HepG2 (cell line): Measurements from ENCODE around the gene GBX1. TPM values are rescaled to one million over a fixed set of nuclear protein-coding genes. Genes with fewer than 3 reads are reported as not detected.

Experiments
- ELF1 ChIP-seq: sonication (generic); formaldehyde crosslinking; IDR thresholded peaks from 2 replicates; pipeline ENCODE4 v1.4.0; 2020; ENCODE audit warnings: missing genetic modification reagents
- ERF ChIP-seq: IDR thresholded peaks from 2 replicates; pipeline ENCODE4 v1.6.1; 2018; ENCODE audit warnings: missing biosample characterization, missing genetic modification reagents
- GATAD1 ChIP-seq: IDR thresholded peaks from 2 replicates; pipeline ENCODE4 v1.6.1; 2016; ENCODE audit warnings: missing genetic modification reagents, missing compliant biosample characterization
- GATAD2A ChIP-seq: IDR thresholded peaks from 2 replicates; pipeline ENCODE4 v1.6.1; 2016
- HBP1 ChIP-seq: IDR thresholded peaks from 2 replicates; pipeline ENCODE4 v1.6.1; 2016; ENCODE audit warnings: low read depth, control low read depth
- KDM2A ChIP-seq: sonication (generic); formaldehyde crosslinking; IDR thresholded peaks from 2 replicates; pipeline ENCODE4 v1.4.0; 2020; ENCODE audit warnings: low read depth, missing genetic modification reagents, borderline replicate concordance
- KDM3A ChIP-seq: IDR thresholded peaks from 2 replicates; pipeline ENCODE4 v1.6.1; 2018; ENCODE audit warnings: low read depth, missing compliant biosample characterization
- MBNL3 ChIP-seq: fragments of 250-450 bp; sonication (Bioruptor Pico); conservative IDR thresholded peaks from 2 replicates; pipeline ENCODE4 v1.8.0; 2022; ENCODE audit warnings: mild to moderate bottlenecking, inconsistent platforms
- MED1 ChIP-seq: sonication (generic); formaldehyde crosslinking; IDR thresholded peaks from 2 replicates; pipeline ENCODE4 v1.4.0; 2020; ENCODE audit warnings: missing genetic modification reagents
- MEIS2 ChIP-seq: sonication (generic); formaldehyde crosslinking; IDR thresholded peaks from 2 replicates; pipeline ENCODE4 v1.9.0; 2021; ENCODE audit warnings: mild to moderate bottlenecking, missing genetic modification reagents
- POGK ChIP-seq: sonication (generic); formaldehyde crosslinking; conservative IDR thresholded peaks from 2 replicates; pipeline ENCODE4 v1.8.0; 2022; ENCODE audit warnings: mild to moderate bottlenecking, moderate library complexity, missing genetic modification reagents
- SAP130 ChIP-seq: IDR thresholded peaks from 2 replicates; pipeline ENCODE4 v1.6.1; 2016; ENCODE audit warnings: low read depth
- SMC3 ChIP-seq: IDR thresholded peaks from 2 replicates; pipeline ENCODE4 v1.6.1; 2011; ENCODE audit warnings: low read length, improper control_type of control experiment
- SRSF1 ChIP-seq: fragments of 200-400 bp; formaldehyde crosslinking; optimal IDR thresholded peaks from 2 replicates; pipeline ENCODE3; 2017; ENCODE audit warnings: mild to moderate bottlenecking, low read depth, low read length, moderate library complexity
- STAG1 ChIP-seq: sonication (generic); formaldehyde crosslinking; IDR thresholded peaks from 2 replicates; pipeline ENCODE4 v1.4.0; 2020; ENCODE audit warnings: missing genetic modification reagents
- TFDP1 ChIP-seq: IDR thresholded peaks from 2 replicates; pipeline ENCODE4 v1.6.1; 2016; ENCODE audit warnings: missing compliant biosample characterization, missing genetic modification reagents, borderline replicate concordance
- THAP11 ChIP-seq: IDR thresholded peaks from 2 replicates; pipeline ENCODE4 v1.6.1; 2016; ENCODE audit warnings: missing biosample characterization, missing genetic modification reagents
- UBTF ChIP-seq: sonication (generic); formaldehyde crosslinking; IDR thresholded peaks from 2 replicates; pipeline ENCODE4 v1.4.0; 2020; ENCODE audit warnings: mild to moderate bottlenecking, missing genetic modification reagents
- XRCC5 ChIP-seq: fragments of 200-400 bp; formaldehyde crosslinking; optimal IDR thresholded peaks from 2 replicates; pipeline ENCODE3; 2017; ENCODE audit warnings: mild to moderate bottlenecking, low read length
- ZFP91 ChIP-seq: sonication (generic); formaldehyde crosslinking; IDR thresholded peaks from 2 replicates; pipeline ENCODE4 v1.9.0; 2022; ENCODE audit warnings: missing genetic modification reagents, mild to moderate bottlenecking, borderline replicate concordance
- ZNF263 ChIP-seq: sonication (generic); formaldehyde crosslinking; IDR thresholded peaks from 2 replicates; pipeline ENCODE4 v1.4.0; 2020; ENCODE audit warnings: missing genetic modification reagents
- ZNF331 ChIP-seq: sonication (generic); formaldehyde crosslinking; IDR thresholded peaks from 2 replicates; pipeline ENCODE4 v1.4.0; 2020; ENCODE audit warnings: missing genetic modification reagents
- ZNF354B ChIP-seq: sonication (generic); formaldehyde crosslinking; IDR thresholded peaks from 2 replicates; pipeline ENCODE4 v1.8.0; 2022; ENCODE audit warnings: mild to moderate bottlenecking, missing genetic modification reagents
- polyA plus RNA-seq, 8 experiments: library from polyadenylated mRNA; depleted of rRNA in 3 of 8; stranded (reverse) in 7 of 8; unstranded in 1 of 8; fragments of >200 nt; fragmentation: Illumina TruSeq in 4 of 8; extraction: Trizol in 4 of 8; gene quantifications; 2 replicates each; pipeline versions ENCODE4 v1.2.1 to v1.2.3, GENCODE V29; 2011 to 2016; ENCODE audit warnings: low read depth in 4 of 8, missing spikeins in 1 of 8, mixed read lengths in 1 of 8; ENCODE audit not compliant: insufficient read depth in 1 of 8
- total RNA-seq, 5 experiments: library from RNA; depleted of rRNA; stranded (reverse); fragments of >200 nt; fragmentation: Illumina TruSeq; extraction: Trizol; gene quantifications; 2 replicates each; pipeline ENCODE4 v1.2.3, GENCODE V29; 2016; ENCODE audit warnings: low read depth in 1 of 5

Gene GBX1
- total and polyA plus RNA-seq, 2 of the 13 experiments (the other 11 are each of a cell fraction or from before 2014, with no cell fraction given): not detected

- TF ChIP-seq UBTF (CRISPR knock-in tag) (peak; percentile 35; the same call in 1 of the 2 replicates), MED1 (0 out of 2 replicates have a peak, but pooled peaks have one; percentile 19), ZNF331 (peak; percentile 31; the same call in 1 of the 2 replicates), MEIS2 (CRISPR knock-in tag) (0 out of 2 replicates have a peak, but pooled peaks have one; percentile 33), ZNF263 (CRISPR knock-in tag) (peak; percentile 68), ELF1 (CRISPR knock-in tag) (0 out of 2 replicates have a peak, but pooled peaks have one; percentile 18), KDM2A (CRISPR knock-in tag) (peak; percentile 67; the same call in 1 of the 2 replicates), SMC3 (peak; percentile 63), GATAD1 (peak; percentile 57; the same call in 1 of the 2 replicates), SAP130 (CRISPR knock-in tag) (peak; percentile 64), GATAD2A (0 out of 2 replicates have a peak, but pooled peaks have one; percentile 29), XRCC5 (peak; percentile 54), ERF (CRISPR knock-in tag) (0 out of 2 replicates have a peak, but pooled peaks have one; percentile 48), SRSF1 (no peak), TFDP1 (no peak), KDM3A (CRISPR knock-in tag) (0 out of 2 replicates have a peak, but pooled peaks have one; percentile 35), MBNL3 (CRISPR knock-in tag) (no peak), STAG1 (CRISPR knock-in tag) (peak; percentile 93), HBP1 (CRISPR knock-in tag) (no peak), THAP11 (CRISPR knock-in tag) (peak; percentile 79), POGK (CRISPR knock-in tag) (0 out of 2 replicates have a peak, but pooled peaks have one; percentile 21), ZNF354B (no peak), ZFP91 (CRISPR knock-in tag) (0 out of 2 replicates have a peak, but pooled peaks have one; percentile 42)
Observed at GRCh38 chr7:151110941-151111645, 56.4 kb downstream of the GBX1 start (continued).
